HEK293T (cell line): ENCODE results near the gene TBC1D14.

ENCODE experiments used
- CTCF ChIA-PET: fragments of 350-600 bp; formaldehyde crosslinking; extraction: SDS; loops from one replicate; lab custom pipeline; 2021; ENCODE audit warnings: antibody characterized with exemption, inconsistent platforms; lab: Yijun Ruan, JAX
- POLR2A ChIA-PET: fragments of 350-600 bp; formaldehyde crosslinking; extraction: SDS; loops from one replicate; lab custom pipeline; 2020; ENCODE audit warnings: antibody characterized with exemption, inconsistent platforms; lab: Yijun Ruan, JAX
- DNase-seq: peaks from one replicate; pipeline ENCODE4 v3.0.0; 2012; ENCODE audit warnings: mixed read lengths; ENCODE audit errors: extremely low spot score
- ARNT ChIP-seq: fragments of 450-650 bp; IDR thresholded peaks from 2 replicates; pipeline ENCODE4 v1.6.1; 2017; ENCODE audit warnings: mild to moderate bottlenecking
- BHLHE40 ChIP-seq: fragments of 450-650 bp; IDR thresholded peaks from 2 replicates; pipeline ENCODE4 v1.6.1; 2016; ENCODE audit warnings: mild to moderate bottlenecking, moderate library complexity, borderline replicate concordance
- CTBP1 ChIP-seq: fragments of 450-650 bp; IDR thresholded peaks from 2 replicates; pipeline ENCODE4 v1.6.1; 2016; ENCODE audit warnings: borderline replicate concordance
- ELF4 ChIP-seq: fragments of 450-650 bp; IDR thresholded peaks from 2 replicates; pipeline ENCODE4 v1.6.1; 2017; ENCODE audit warnings: antibody characterized with exemption
- FOXA1 ChIP-seq: fragments of 450-650 bp; IDR thresholded peaks from 2 replicates; pipeline ENCODE4 v1.6.1; 2016; ENCODE audit warnings: mild to moderate bottlenecking
- FOXK2 ChIP-seq: fragments of 450-650 bp; IDR thresholded peaks from 2 replicates; pipeline ENCODE4 v1.6.1; 2016; ENCODE audit warnings: mild to moderate bottlenecking
- FOXM1 ChIP-seq: fragments of 450-650 bp; IDR thresholded peaks from 2 replicates; pipeline ENCODE4 v1.6.1; 2017; ENCODE audit warnings: mild to moderate bottlenecking, borderline replicate concordance
- HDGF ChIP-seq: fragments of 450-650 bp; IDR thresholded peaks from 2 replicates; pipeline ENCODE4 v1.6.1; 2017; ENCODE audit warnings: antibody characterized with exemption, borderline replicate concordance
- L3MBTL2 ChIP-seq: fragments of 450-650 bp; conservative IDR thresholded peaks from 2 replicates; pipeline ENCODE4 v1.6.1; 2016; ENCODE audit warnings: mild to moderate bottlenecking
- LEF1 ChIP-seq: fragments of 450-650 bp; IDR thresholded peaks from 2 replicates; pipeline ENCODE4 v1.6.1; 2017; ENCODE audit warnings: mild to moderate bottlenecking, borderline replicate concordance
- NFRKB ChIP-seq: fragments of 450-650 bp; IDR thresholded peaks from 2 replicates; pipeline ENCODE4 v1.6.1; 2016; ENCODE audit warnings: mild to moderate bottlenecking, moderate library complexity
- SP1 ChIP-seq: fragments of 450-650 bp; IDR thresholded peaks from 2 replicates; pipeline ENCODE4 v1.6.1; 2017
- SUZ12 ChIP-seq: fragments of 450-650 bp; IDR thresholded peaks from 2 replicates; pipeline ENCODE4 v1.6.1; 2016; ENCODE audit warnings: mild to moderate bottlenecking
- TARDBP ChIP-seq: fragments of 450-650 bp; IDR thresholded peaks from 2 replicates; pipeline ENCODE4 v1.6.1; 2016
- ZNF384 ChIP-seq: fragments of 450-650 bp; IDR thresholded peaks from 2 replicates; pipeline ENCODE4 v1.6.1; 2016
- TF ChIP-seq, protein P1 (sequence below): fragments of 450-650 bp; IDR thresholded peaks from 2 replicates; pipeline ENCODE4 v1.6.1; 2016

The TBC1D14 gene, protein sequence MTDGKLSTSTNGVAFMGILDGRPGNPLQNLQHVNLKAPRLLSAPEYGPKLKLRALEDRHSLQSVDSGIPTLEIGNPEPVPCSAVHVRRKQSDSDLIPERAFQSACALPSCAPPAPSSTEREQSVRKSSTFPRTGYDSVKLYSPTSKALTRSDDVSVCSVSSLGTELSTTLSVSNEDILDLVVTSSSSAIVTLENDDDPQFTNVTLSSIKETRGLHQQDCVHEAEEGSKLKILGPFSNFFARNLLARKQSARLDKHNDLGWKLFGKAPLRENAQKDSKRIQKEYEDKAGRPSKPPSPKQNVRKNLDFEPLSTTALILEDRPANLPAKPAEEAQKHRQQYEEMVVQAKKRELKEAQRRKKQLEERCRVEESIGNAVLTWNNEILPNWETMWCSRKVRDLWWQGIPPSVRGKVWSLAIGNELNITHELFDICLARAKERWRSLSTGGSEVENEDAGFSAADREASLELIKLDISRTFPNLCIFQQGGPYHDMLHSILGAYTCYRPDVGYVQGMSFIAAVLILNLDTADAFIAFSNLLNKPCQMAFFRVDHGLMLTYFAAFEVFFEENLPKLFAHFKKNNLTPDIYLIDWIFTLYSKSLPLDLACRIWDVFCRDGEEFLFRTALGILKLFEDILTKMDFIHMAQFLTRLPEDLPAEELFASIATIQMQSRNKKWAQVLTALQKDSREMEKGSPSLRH

DNA sequence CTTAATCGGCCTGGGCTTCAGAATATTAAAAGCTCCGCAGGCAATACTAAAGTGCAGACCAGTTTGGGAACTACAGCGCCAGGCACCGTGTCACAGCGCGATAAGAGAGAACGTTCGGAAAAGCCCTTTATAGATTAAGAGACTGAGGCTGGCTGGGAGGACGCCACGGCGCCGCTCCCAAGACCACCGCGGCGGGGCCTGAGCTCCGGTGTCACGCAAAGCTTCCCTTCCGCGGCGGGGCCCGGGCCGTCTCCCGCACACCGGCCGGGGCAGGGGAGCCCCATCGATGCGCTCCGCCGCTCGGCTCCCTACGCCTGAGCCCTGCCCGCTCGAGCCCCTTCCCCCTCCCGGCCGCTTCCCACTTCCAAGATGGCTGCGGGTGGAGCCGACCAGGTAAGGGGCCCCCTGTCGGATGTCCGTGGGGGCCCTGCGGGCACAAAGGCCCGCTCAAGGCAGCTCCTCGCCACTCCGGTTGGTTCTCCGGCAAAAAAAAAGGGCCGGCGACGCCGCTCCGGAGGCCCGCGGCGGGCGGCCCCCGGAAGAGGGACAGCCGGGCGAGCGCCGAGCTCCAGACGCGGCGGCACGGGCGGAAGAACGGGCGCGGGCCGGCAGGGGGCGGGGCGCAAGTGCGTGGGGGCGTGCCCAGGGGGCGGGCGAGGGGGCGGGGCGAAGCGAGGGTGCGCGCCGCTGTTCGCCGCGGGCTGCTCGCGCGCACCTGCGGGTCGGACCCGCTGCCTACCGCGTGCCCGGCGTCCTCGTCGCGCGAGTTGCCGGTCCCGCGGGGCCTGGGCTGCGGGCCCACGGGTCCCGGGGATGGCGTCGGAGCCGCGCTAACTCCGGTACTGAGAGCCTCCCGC lies at the start of gene TBC1D14:
TBC1D14 (plus strand) TSS at position 714 of the 857 bp plus-strand sequence. CDS start 13,564 bp downstream, outside the sequence.
- peak; percentile 96 for DNase-seq
- CTCF ChIA-PET, result interaction anchor here (0.7 to 1.8 kb wide), 6 partner anchors 8 to 191 kb away, joined by 3 to 7 read pairs (median 6); partner anchors contain the start of gene GRPEL1
- POLR2A ChIA-PET, result interaction anchor here (0.6 to 3.5 kb wide), 23 partner anchors 8 to 269 kb away, joined by 3 to 18 read pairs (median 4); partner anchors contain the start of genes BLOC1S4, GRPEL1, MRFAP1 and TADA2B
- TF ChIP-seq FOXK2, result no peak
- peak; percentile 59 for TF ChIP-seq ELF4
- TF ChIP-seq, protein P1, sequence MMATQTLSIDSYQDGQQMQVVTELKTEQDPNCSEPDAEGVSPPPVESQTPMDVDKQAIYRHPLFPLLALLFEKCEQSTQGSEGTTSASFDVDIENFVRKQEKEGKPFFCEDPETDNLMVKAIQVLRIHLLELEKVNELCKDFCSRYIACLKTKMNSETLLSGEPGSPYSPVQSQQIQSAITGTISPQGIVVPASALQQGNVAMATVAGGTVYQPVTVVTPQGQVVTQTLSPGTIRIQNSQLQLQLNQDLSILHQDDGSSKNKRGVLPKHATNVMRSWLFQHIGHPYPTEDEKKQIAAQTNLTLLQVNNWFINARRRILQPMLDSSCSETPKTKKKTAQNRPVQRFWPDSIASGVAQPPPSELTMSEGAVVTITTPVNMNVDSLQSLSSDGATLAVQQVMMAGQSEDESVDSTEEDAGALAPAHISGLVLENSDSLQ, result no peak
- TF ChIP-seq SUZ12, result no peak
- peak; percentile 57; the same call in 1 of the 2 replicates for TF ChIP-seq FOXM1
- peak; percentile 78; the same call in 1 of the 2 replicates for TF ChIP-seq LEF1
- no peak for TF ChIP-seq CTBP1

DNA sequence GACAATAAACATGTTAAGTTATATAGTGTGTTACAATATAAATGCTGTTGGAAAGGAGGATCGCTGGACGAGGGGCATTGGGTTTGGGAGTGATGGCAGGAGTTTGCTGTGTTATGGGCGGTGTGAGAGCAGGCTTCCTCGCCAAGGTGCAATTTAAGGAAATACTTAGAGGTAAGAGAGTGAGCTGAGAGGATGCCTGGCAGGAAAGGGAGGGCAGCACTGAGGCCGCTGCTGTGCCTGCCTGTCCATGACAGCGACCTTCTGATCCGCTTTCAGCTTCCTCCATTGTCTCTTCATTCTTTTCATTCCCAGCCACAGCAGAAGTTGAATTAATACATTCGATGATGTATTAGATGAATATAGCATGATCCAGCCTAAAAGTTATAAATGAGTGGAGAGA lies 41.2 kb upstream of the TBC1D14 start:
- DNase-seq, result no peak
- TF ChIP-seq FOXK2, result no peak
- no peak for TF ChIP-seq FOXM1
- TF ChIP-seq ARNT, result no peak
- no peak for TF ChIP-seq L3MBTL2
- TF ChIP-seq, protein P1, result no peak
- TF ChIP-seq SP1, result no peak
- no peak for TF ChIP-seq ZNF384
- TF ChIP-seq TARDBP, result no peak
- no peak for TF ChIP-seq LEF1
- no peak for TF ChIP-seq SUZ12
- TF ChIP-seq ELF4, result no peak
- no peak for TF ChIP-seq CTBP1
- TF ChIP-seq FOXA1, result no peak
- ChIA-PET POLR2A (no interaction called here), CTCF (no interaction called here)

DNA sequence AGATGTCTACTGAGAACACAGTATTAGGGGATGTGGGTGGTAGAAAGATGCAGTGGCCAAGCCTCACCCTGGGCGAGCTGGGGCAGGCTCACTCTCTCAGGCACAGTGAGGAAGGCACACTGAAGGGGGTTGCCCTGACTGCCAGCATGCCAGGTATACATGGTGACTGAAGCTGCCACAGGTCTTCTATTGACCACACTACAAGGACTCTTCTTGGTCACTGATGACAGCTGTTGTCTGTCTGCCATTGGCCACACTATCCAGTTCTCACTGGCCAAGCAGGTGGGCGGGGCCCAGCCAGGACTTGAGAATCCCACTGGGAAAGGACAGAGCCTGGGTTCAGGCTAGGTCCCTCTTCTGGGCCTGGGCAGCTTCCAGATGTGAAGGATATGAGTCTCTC lies 39.7 kb upstream of the TBC1D14 start:
- TF ChIP-seq FOXK2, result no peak
- TF ChIP-seq ZNF384, result no peak
- TF ChIP-seq BHLHE40, result no peak
- TF ChIP-seq L3MBTL2, result no peak
- TF ChIP-seq SUZ12, result no peak
- TF ChIP-seq CTBP1, result no peak
- no peak for TF ChIP-seq TARDBP
- TF ChIP-seq ELF4, result no peak
- TF ChIP-seq, protein P1, result no peak
- ChIA-PET POLR2A (no interaction called here), CTCF (no interaction called here)

DNA sequence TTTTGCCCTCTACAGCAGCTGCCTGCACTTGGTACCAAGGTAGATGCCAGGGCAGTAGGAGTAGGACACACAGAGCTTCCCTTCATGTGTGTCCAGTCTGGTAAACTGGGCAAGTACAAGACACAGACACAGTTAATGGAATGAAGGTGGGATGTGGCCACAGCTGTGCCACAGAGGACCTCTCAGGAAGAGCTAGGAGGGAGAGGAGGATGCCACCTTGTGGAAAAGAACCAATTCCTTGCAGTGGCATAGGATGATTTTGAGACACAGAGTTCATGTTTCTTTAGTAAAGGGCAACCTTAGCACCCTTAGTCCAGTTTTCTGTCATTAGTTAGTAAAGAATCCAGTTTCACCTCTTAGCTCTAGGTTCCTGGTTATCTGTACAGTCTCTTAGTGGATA lies 36.3 kb upstream of the TBC1D14 start:
- ChIA-PET CTCF (interaction anchor here (0.5 to 3.4 kb wide), 27 partner anchors 10 to 1586 kb away, joined by 3 to 40 read pairs (median 4); partner anchors contain the start of gene MRFAP1L1), POLR2A (interaction anchor here (0.9 to 2.3 kb wide), 7 partner anchors 11 to 195 kb away, joined by 3 to 10 read pairs (median 5); partner anchors contain the start of genes BLOC1S4, GRPEL1, KIAA0232 and MRFAP1L1)
- no peak for TF ChIP-seq FOXA1
- TF ChIP-seq NFRKB, result no peak
- no peak for TF ChIP-seq L3MBTL2
- no peak for TF ChIP-seq CTBP1
- TF ChIP-seq SUZ12, result no peak
- TF ChIP-seq SP1, result no peak
- no peak for TF ChIP-seq LEF1
- TF ChIP-seq HDGF, result no peak
- no peak for TF ChIP-seq FOXK2
- TF ChIP-seq, protein P1, result no peak
- TF ChIP-seq ZNF384, result no peak
- TF ChIP-seq ARNT, result no peak
- DNase-seq, result no peak

More for the DNA sequence above, 39.7 kb upstream of the TBC1D14 start:
- DNase-seq, result no peak
